ENCODE measurements around the gene MGAT4C.

GRCh38 chr12:86193931-86194330 is 62.3 kb downstream of the MGAT4C start:
- TF ChIP-seq POLR2A (IDR thresholded peaks at IDR 0.05; ENCODE audit: low read length) (no peak), GATA1 (IDR thresholded peaks at IDR 0.05; ENCODE audit: low read depth, low read length) (no peak)

All from erythroblast (primary cell).